Uterus (tissue), 2 donors: ENCODE data around the gene ZSCAN10.

Source experiments
- POLR2A ChIP-seq, 2 donors: fragments of 450-650 bp; IDR thresholded peaks; one replicate each; pipeline ENCODE4 v1.6.1; 2016; ENCODE audit warnings: antibody characterized with exemption in 2 of 2, mild to moderate bottlenecking in 1 of 2, moderate library complexity in 1 of 2
- TF ChIP-seq, protein P1 (sequence below), 4 experiments: fragments of 200-600 bp in 2 of 4; fragments of 450-650 bp in 2 of 4; sonication (generic) in 2 of 4; IDR thresholded peaks; one replicate each; pipeline ENCODE4 v1.5.1; 2016 to 2019; ENCODE audit warnings: antibody characterized with exemption in 4 of 4, mild to moderate bottlenecking in 2 of 4, moderate library complexity in 1 of 4

DNA sequence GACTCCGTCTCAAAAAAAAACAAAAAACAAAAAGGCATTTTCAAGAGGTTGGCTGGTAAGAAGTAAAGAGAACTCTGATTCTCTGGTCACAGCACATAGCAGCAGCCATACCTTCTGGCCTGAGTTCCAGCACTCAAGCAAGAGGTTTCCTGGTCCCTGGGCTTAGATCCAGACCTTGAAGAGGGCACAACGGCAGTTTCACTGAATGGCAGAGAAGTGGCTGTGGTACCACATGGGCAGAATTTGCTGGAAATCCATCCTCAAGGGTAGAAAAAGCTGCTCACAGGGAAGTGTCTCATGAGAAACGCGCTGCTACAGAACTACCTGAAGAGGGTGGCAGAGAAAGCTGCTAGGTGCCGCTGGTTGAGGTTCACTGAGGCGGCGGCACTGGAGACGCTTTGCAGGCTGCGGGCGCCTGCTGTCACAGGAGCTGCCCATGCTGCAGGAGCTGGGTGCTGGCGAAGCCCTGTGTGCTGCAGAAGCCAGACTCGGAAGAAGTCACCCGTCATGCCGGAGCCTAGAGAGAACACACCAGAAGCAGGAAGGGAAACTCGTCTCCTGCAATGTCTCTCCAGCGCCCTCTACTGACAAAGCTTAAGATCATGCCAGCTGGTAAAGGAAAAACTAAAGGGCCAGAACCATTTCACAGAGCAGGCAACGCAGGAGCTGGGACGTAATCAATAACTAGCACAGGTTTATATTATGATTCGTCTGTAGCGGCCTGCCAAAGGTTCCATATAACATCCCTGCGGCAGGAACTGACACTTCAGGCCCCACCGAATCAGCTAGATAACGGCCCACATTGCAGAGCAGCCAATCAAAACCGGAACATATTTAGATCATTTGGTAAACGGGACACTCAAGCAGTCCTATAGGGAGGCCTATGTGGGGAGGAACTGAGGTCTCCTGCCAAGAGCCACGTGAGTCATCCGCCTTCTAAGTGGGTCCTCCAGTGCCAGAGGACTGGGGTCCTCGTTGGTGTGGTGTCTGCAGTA, 30.3 kb upstream of the ZSCAN10 start:
- TF ChIP-seq, protein P1, sequence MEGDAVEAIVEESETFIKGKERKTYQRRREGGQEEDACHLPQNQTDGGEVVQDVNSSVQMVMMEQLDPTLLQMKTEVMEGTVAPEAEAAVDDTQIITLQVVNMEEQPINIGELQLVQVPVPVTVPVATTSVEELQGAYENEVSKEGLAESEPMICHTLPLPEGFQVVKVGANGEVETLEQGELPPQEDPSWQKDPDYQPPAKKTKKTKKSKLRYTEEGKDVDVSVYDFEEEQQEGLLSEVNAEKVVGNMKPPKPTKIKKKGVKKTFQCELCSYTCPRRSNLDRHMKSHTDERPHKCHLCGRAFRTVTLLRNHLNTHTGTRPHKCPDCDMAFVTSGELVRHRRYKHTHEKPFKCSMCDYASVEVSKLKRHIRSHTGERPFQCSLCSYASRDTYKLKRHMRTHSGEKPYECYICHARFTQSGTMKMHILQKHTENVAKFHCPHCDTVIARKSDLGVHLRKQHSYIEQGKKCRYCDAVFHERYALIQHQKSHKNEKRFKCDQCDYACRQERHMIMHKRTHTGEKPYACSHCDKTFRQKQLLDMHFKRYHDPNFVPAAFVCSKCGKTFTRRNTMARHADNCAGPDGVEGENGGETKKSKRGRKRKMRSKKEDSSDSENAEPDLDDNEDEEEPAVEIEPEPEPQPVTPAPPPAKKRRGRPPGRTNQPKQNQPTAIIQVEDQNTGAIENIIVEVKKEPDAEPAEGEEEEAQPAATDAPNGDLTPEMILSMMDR (IDR thresholded peaks at IDR 0.05), result peak; percentile 81 to 92 (median 87)
- no peak for TF ChIP-seq POLR2A (IDR thresholded peaks at IDR 0.05)
